Chondrocyte (in vitro differentiated cells): Measurements from ENCODE around the gene NATD1. TPM values are rescaled to one million over a fixed set of nuclear protein-coding genes. Genes with fewer than 3 reads are reported as not detected.
"Not testable (repeated sequence)": the region's sequence is repeated elsewhere in the genome, so short reads cannot be mapped to it uniquely, and the experiment has no call there.

Experiments
- DNase-seq: peaks from one replicate; pipeline ENCODE4 v3.0.0; 2021; ENCODE audit warnings: mixed read lengths, low spot score
- H3K27ac Mint-ChIP-seq: one replicate; pipeline ENCODE4 v1.8.0; 2021; ENCODE audit warnings: mild to moderate bottlenecking, moderate library complexity, mixed read lengths; ENCODE audit not compliant: unreplicated experiment
- H3K27me3 Mint-ChIP-seq: 2 replicates; pipeline ENCODE4 v1.8.0; 2021; ENCODE audit warnings: low read depth, mixed read lengths
- H3K36me3 Mint-ChIP-seq: 2 replicates; pipeline ENCODE4 v1.8.0; 2021; ENCODE audit warnings: low read depth, mixed read lengths
- H3K4me1 Mint-ChIP-seq: 2 replicates; pipeline ENCODE4 v1.8.0; 2021; ENCODE audit warnings: low read depth, mild to moderate bottlenecking, mixed read lengths
- H3K4me3 Mint-ChIP-seq: one replicate; pipeline ENCODE4 v1.8.0; 2021; ENCODE audit warnings: mild to moderate bottlenecking, moderate library complexity, mixed read lengths; ENCODE audit not compliant: unreplicated experiment
- H3K9me3 Mint-ChIP-seq: 2 replicates; pipeline ENCODE4 v1.8.0; 2021; ENCODE audit warnings: low read depth, mixed read lengths
- CTCF ChIP-seq: fragments of 200-600 bp; sonication (generic); IDR thresholded peaks from 2 replicates; pipeline ENCODE4 v1.5.0; 2021; ENCODE audit warnings: antibody characterized with exemption, mild to moderate bottlenecking, moderate library complexity
- total RNA-seq: library from RNA; stranded (reverse); gene quantifications from 3 replicates; pipeline ENCODE4 v1.2.1, GENCODE V29; 2021

The NATD1 gene
- total RNA-seq, 1 donor from 2014 or later, result 17.2 TPM

GRCh38 chr17:21194703-21195102 lies 58.5 kb downstream of the NATD1 start:
- Mint-ChIP-seq H3K27me3 (no peaks in the 10 kb centered on the region), H3K4me3 (no peak overlapping the region), H3K36me3 (peaks cover 28% of the 10 kb centered on the region), H3K9me3 (no peaks in the 10 kb centered on the region), H3K4me1 (peaks cover 15% of the 10 kb centered on the region), H3K27ac (peak overlapping the region; percentile 17)
- TF ChIP-seq CTCF, result no peak
- no peak for DNase-seq

- Mint-ChIP-seq H3K9me3 (no peaks in the 10 kb centered on the region), H3K36me3 (peaks cover 28% of the 10 kb centered on the region), H3K4me3 (no peak overlapping the region), H3K4me1 (peaks cover 11% of the 10 kb centered on the region), H3K27me3 (no peaks in the 10 kb centered on the region), H3K27ac (peak overlapping the region; percentile 17)
- DNase-seq, result no peak
- TF ChIP-seq CTCF, result no peak
Measured at GRCh38 chr17:21194226-21194625, 59.0 kb downstream of the NATD1 start.

- no peak for TF ChIP-seq CTCF
- Mint-ChIP-seq H3K4me3 (no peak overlapping the region), H3K4me1 (peaks cover 11% of the 10 kb centered on the region), H3K27ac (no peak overlapping the region), H3K9me3 (no peaks in the 10 kb centered on the region), H3K27me3 (no peaks in the 10 kb centered on the region), H3K36me3 (peaks cover 25% of the 10 kb centered on the region)
- no peak for DNase-seq
Measured at GRCh38 chr17:21193031-21193430, 60.2 kb downstream of the NATD1 start.

- not testable (repeated sequence) for DNase-seq
Measured at GRCh38 chr17:21192414-21192813, 60.8 kb downstream of the NATD1 start.

GRCh38 chr17:21191698-21192097 lies 61.5 kb downstream of the NATD1 start:
- Mint-ChIP-seq H3K27me3 (no peaks in the 10 kb centered on the region), H3K27ac (no peak overlapping the region), H3K4me1 (peaks cover 11% of the 10 kb centered on the region), H3K9me3 (no peaks in the 10 kb centered on the region), H3K36me3 (peaks cover 15% of the 10 kb centered on the region), H3K4me3 (no peak overlapping the region)
- no peak for TF ChIP-seq CTCF
- no peak for DNase-seq

More at GRCh38 chr17:21192414-21192813, 60.8 kb downstream of the NATD1 start:
- H3K4me1 Mint-ChIP-seq, result peaks cover 11% of the 10 kb centered on the region
- H3K27ac Mint-ChIP-seq, H3K27me3 Mint-ChIP-seq, H3K4me3 Mint-ChIP-seq, H3K9me3 Mint-ChIP-seq: not testable (repeated sequence)
- peaks cover 22% of the 10 kb centered on the region for H3K36me3 Mint-ChIP-seq

GRCh38 chr17:21190078-21190477 lies 63.1 kb downstream of the NATD1 start:
- Mint-ChIP-seq H3K9me3 (no peaks in the 10 kb centered on the region), H3K27ac (no peak overlapping the region), H3K4me3 (no peak overlapping the region), H3K27me3 (no peaks in the 10 kb centered on the region), H3K36me3 (peaks cover 11% of the 10 kb centered on the region), H3K4me1 (peaks cover 14% of the 10 kb centered on the region)
- TF ChIP-seq CTCF, result no peak
- DNase-seq, result no peak
